ENCODE measurements around the gene IL3RA.
"Not testable (repeated sequence)": the region's sequence is repeated elsewhere in the genome, so short reads cannot be mapped to it uniquely, and the experiment has no call there.

The IL3RA gene

DNA sequence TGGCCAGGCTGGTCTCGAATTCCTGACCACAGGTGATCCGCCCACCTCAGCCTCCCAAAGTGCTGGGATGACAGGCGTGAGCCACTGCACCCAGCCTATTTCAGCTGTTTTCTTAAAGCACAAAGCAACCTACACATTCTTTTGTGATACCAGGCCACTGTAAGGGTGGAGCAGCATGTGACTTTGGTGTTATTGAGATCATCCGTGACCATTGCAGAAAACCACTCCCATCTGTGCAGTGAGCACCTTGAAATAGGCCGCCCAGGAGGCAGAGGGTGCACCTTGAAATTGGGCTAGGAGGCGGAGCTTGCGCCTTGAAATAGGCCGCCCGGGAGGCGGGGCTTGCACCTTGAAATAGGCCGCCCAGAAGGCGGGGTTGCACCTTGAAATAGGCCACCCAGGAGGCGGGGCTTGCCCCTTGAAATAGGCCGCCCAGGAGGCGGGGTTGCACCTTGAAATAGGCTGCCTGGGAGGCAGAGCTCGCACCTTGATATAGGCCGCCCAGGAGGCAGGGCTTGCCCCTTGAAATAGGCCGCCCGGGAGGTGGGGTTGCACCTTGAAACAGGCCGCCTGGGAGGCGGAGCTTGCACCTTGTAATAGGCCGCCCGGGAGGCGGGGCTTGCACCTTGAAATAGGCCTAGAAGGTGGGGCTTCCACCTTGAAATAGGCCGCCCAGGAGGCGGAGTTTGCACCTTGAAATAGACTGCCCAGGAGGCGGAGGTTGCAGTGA, 64.3 kb downstream of the IL3RA start:
- DNase-seq = no peak

DNA sequence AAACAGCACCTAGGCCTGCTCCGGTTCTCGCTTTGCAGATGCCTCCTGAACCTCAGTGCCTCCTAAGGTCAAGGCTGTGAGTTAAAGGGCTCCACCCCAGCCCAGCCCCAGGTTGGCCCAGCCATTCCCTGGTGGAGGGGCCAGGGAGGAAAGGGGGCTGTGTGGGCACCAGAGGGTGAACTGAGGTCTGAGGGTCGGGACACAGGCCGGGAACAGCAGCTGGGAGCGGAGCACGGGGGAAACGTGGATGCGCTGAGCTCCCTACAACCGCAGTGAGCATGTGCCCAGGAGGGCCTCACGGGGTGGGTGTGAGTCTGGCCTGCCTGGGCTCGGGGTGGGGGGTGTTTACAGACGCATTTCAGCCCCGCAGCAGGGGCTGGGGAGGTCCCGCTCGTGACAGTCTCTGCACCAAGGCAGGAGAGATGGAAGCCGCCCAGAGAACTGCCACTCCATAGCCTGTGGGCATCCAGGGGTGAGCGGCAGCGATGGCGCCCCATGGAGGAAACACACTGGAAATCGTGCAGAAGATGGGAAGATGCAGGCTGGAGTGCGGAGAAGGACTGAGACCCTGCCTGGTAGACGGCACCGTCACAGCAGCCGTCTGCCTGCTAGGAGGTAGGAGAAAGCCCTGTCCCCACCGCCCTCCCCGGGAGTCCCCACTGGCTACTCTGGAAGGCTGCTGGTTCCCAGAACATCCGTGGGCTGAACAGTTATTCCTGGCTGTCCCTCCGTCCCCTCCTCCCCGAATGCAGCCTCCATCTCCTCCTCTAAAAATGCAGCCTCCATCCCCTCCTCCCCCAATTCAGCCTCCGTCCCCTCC, 65.2 kb downstream of the IL3RA start:
- no peak for DNase-seq

DNA sequence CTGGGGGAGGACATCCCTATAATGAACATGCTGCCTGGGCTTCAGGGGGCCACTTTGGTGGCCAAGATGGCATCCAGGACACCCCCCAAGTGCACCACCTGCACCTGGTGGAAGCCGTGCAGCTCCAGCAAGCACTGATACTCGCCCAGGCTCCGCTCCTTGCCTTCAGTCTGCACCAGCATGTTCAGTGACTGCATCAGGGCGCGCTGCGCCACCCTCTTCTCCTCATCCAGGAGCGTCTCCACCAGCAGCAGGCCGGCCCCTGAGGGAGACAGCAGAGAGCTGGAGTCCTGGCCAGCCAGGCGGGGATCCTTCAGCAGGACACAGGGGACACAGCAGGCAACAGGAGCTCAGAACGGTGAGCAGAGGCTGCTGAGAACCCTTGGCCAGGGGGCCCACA, 66.6 kb downstream of the IL3RA start:
- no peak for DNase-seq

DNA sequence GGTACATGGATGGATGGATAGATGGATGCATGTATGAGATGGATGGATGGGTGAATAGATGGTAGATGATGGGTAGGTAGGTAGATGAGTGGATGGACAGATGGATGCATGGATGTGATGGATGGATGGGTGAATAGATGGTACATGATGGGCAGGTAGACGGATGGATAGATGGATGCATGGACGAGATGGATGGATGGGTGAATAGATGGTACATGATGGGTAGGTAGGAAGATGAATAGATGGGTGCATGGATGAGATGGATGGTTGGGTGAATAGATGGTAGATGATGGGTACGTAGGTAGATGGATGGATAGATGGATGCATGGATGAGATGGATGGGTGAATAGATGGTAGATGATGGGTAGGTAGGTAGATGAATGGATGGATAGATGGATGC, 67.3 kb downstream of the IL3RA start:
- not testable (repeated sequence) for DNase-seq

DNA sequence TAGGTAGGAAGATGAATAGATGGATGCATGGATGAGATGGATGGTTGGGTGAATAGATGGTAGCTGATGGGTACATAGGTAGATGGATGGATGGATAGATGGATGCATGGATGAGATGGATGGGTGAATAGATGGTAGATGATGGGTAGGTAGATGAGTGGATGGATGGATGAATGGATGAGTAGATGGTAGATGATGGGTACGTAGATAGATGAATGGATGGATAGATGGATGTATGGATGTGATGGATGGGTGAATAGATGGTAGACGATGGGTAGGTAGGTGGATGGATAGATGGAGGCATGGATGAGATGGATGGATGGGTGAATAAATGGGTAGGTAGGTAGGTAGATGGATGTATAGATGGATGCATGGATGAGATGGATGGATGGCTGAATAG, 69.2 kb downstream of the IL3RA start:
- DNase-seq = not testable (repeated sequence)

DNA sequence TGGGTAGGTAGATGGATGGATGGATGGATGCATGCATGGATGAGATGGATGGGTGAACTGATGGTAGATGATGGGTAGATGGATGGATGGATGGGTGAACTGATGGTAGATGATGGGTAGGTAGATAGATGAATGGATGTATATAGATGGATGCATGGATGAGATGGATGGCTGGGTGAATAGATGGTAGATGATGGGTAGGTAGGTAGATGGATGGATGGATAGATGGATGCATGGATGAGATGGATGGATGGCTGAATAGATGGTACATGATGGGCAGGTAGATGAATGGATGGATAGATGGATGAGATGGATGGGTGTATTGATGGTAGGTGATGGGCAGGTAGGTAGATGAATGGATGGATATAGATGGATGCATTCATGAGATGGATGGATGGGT, 70.5 kb downstream of the IL3RA start:
- DNase-seq = no peak

DNA sequence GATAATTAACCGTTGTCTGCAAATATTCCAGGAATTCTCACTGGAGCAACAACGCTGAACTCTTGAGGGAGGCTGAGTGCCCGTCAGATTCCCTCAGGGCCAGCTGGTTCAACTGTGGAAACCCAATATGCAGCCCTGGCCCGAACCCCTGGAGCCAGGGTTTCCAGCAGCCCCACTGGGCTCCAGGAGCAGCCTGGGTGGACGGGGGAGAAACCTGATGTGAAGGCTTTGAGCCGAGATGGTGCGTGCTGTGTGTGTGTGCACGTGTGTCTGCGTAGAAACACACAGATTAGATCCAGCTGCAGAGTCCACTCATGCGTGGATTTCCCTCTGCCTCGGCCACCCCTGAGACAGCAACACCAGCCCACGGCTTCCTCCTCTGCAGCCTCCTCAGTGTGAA, 74.7 kb downstream of the IL3RA start:
- DNase-seq = peak; percentile 18

DNA sequence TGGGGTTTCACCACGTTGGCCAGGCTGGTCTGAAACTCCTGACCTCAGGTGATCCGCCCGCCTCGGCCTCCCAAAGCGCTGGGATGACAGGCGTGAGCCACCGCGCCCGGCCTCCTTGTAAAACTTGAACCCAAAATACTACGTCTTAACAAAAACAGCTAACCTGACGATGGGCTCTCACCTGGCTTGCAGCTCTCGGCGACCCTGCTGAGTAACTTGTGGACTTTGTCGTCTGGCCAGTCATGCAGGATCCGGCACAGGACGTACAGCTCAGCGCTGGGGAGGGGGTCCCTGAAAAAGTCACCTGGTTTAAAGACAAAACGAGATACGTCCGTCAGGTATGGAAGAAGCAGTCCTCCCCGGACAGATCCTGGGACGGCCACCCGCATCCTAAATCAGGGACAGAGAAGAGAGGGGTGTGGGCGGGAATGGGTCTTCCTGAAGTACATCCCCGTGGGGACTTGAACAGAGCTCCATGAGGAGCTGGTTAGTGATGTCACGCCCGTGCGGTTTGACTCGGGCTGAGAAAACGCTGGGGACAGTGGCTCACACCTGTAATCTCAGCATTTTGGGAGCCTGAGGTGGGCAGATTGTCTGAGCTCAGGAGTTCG, 76.1 kb downstream of the IL3RA start:
- no peak for DNase-seq

DNA sequence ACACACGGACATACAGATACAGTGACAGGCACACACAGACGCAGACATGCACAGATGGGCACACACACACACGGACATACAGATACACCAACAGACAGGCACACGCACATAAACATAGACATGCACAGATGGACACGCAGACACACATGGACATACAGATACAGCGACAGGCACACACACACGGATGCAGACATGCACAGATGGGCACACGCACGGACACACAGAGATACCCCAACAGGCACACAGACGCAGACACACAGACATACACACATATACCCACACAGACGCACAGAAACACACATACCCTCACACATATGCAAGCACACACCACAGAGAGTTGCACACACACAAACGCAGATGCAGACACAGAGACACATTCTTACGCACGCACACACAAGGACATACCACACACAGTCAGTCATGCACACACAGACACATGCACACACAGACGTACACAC, 79.8 kb downstream of the IL3RA start:
- DNase-seq = peak; percentile 1

DNA sequence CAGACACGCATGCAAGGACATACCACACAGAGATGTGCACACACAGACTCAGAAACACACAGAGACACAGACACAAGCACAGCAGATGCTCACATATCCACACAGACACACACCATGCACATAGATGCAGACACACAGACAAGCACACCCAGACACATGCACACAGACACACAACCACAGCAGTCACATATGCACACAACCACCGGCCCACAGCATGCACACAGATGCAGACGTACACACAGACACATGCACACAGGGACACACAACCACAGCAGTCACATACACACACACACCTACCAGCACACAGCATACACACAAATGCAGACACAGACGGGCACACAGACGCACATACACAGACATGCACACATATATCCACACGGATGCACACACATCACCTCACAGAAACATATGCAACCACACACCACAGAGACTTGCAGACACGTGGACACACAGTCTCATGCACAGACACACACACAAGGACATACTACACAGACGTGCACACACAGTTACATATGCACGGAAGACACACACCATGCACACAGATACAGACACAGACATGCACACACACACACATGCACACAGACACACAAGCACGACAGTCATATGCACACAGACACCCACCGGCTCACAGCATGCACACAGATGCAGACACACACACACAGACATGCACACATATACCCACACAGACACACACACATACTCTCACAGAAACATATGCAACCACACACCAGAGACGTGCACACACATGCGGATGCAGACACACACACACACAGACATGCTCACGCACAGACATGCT, 80.6 kb downstream of the IL3RA start:
- DNase-seq = peak; percentile 18

DNA sequence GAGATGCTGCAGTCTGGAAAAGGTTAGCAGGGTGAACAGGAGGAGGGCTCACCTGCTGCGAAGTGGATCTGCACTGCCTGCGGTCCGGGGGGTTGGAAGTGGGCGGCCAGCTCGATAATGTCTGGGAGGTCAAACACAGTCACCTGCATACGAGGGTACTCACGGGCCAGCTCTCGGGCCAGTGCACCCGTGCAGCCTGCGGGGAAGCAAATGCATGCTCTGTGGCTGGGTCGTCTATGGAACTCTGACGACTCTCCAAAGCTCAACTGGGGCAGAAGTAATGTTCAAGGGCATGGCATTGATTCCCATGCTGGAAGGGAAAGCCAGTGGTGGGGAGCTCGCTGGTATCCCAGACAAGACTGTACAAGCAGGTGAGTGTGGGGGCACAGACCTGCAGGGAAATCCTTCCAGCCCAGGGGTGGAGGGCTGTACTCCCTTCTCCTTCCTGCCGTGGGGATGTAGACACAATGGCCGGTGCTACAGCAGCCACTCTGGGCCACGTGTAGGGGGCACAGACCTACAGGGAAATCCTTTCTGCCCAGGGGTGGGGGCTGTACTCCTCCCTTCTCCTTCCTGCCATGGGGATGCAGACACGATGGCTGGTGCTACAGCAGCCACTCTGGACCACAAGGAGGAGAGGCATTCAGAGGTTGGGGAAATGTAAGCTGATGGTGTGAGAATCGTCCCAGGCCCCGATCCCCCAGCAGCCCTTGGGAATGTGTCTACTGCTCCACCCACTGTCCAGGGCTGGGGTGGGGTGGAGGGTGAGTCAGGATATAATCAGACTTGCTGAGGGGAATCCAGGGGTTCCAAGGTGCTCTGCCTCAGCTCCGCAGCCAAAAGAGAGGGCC, 81.6 kb downstream of the IL3RA start:
- DNase-seq = peak; percentile 25

DNA sequence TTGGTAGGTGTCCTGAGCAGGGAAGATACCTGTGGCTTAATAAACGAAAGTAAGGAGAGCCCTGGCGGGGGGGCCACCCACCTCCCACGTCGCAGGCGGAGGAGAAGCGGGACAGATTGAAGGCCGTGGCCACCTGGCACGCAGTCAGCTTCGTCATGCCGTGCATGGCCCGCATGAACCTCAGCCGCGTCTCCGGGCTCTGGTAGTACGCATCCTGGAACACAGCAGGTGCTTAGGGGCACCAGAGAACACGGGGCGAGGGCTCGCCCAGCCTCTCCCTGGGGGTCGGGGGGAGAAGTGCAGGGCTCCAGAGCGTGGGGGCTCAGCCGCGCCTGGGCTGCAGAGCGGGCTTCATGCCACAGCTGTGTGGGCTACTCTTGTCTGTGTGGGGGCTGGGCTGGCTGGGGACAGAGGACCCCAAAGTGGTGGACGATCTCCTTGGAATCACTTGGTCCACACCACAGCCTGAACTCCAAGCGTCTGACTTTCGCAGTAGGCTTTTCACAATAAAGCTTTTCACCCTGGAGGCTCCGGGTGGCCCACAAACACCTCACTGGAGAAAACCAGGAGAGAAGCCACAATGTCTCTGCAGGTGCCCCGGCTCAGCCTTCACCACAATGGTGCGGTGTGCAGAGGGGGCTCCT, 82.4 kb downstream of the IL3RA start:
- peak; percentile 30 for DNase-seq

DNA sequence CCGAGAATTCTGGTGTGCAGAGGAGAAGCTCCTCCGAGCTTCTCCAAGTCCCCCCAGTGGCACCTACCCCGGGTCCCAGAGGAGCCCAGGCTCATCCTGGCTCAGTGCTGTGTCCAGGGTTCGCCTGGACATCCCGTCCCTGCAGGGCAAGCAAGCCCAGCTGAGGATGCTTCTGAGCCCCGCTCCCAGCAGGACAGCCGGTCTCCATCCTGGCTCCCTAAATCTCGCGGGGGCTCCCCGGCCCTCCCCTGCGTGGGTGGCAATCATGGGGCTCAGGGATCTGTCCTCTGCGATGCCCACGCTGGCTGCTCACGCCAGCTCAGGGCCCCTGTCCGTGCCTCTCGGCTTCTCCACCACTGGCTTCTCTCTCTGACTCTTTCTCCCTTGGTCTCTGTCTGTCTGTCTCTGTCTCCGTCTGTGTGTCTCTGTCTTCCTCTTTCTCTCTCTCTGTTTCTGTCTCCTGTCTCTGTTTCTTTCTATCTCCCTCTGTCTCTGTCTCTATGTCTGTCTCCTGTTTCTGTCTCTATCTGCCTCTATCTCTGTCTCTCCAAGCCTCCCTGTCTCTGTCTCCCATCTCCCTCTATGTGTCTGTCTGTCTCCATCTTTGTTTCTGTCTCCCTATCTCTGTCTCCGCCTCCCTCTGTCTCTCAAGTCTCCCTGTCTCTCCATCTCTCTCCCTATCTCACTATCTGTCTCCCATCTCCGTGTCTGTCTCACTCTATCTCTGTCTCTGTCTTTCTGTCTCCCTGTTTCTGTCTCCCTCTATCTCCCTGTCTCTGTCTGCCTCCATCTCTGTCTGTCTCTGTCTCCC, 83.2 kb downstream of the IL3RA start:
- DNase-seq = peak; percentile 26

DNA sequence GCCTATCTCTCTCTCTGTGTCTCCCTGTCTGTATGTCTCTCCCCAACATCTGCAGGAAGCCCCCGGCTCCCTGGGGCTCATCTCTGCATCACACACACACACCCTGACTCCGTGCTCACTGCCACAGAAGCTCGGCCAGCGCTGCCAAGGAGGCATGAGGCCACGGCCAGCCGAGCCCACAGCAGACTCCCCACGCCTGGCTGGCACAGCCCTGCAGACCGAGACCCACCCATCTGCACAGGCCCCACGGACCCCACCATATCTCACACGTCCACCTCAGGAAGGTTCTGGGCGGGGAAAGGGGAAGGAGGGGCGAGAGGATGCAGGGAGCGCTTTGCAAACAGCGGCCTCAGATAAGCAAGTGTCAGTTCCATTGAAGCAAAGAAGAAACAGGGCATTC, 83.8 kb downstream of the IL3RA start:
- no peak for DNase-seq

DNA sequence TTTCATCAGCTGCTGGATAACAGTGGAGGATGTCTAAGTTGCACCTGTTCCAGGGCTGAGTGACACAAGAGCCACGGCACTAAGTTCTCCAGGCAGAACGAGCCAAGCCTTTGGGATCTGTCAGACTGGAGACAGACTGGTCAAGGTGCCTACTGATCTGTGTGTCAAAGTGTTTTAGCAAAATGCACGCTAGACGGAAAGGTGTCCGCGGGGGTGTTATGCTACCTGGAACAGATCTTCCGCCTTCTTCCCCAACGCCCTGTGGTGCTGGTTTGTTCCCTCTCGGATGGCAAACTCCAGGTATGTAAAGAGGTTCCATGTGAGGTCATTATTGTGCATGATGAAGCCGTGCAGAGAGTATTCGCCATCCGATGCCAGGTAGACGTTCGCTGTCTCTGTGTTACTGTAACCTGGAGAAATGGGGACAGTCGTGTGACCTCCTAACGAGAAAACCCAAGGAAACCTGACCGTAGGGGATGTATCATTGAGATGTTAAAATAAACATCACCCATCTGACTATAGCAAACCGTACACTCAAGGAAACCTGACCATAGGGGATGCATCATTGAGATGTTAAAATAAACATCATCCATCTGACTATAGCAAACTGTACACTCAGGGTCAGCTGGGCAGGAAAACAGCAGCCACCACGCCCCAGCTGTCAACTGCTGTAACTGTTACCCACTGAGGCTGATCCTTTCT, 85.0 kb downstream of the IL3RA start:
- DNase-seq = no peak

DNA sequence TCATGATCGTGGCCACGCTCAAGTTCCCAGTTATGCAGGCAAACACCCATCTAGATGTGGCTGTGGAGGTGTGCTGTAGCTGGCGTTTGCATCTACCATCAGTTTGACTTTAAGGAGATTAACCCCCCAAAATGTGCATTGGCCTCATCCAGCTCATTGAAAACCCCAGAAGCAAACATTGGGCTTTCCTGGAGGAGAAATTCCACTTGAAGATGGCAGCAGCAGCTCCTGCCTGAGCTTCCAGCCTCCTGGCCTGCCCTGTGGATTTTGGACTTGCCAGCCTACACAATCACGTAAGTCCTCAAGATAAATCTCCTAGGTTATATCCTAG, 85.5 kb downstream of the IL3RA start:
- no peak for DNase-seq

DNA sequence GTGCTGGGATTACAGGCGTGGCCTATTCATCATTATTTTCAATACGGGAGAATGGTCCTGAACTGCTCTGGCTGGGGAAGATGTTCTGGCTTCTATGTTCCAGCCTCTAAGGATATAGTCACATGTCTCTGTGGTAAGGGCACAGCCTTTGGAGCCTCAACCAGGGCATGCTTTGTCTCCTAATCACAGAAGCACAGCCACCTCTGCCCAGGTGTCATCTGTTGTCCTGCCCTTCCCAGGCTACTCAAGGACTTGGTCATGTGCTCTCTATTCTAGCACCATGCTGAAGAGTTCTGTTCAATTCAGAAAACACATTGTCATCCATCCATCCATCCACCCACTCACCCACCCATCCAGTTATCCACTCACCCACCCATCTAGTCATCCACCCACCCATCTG, 86.6 kb downstream of the IL3RA start:
- DNase-seq = no peak

DNA sequence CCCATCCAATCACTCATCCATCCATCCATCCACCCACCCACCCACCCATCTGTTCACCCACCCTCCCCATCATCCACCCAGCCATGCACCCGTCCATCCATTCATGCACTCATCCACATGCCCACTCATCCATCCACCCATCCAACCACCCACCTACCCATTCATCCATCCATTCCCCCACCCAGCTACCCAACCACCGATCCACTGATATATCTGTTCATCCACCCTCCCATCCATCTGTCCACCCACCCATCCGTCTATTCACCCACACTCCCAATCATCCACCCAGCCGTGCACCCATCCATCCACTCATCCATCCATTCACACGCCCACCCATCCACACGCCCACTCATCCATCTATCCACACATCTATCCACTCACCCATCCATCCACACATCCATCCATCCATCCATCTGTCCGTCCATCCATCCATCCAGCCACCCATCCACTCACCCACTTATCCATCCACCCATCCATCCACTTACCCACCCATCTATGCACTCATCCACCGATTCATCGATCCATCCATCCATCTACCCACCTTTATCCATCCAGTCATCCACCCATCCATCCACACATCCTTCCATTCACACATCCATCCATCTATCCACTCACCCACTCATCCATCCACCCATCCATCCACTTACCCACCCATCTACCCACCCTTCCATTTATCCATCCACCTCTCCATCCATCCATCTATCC, 87.7 kb downstream of the IL3RA start:
- no peak for DNase-seq

DNA sequence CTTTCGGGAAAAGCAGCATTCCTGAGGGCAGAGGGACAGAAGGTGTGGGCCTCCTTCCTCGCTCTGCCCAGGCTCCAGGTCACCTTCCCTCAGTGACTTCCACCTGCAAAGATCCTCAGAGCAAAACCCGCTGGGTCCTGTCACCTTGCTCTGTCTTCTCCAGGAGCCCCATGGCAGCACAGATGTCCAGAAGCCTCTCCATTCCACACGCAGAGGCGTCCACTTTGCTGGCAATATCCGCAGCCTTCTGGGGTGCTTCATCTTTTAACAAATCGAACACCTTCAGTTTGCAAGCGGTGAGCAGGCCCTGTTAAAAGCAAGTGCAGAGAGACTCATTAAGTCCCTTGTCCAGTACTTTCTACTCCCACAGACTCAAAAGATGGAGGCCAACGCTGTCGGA, 88.8 kb downstream of the IL3RA start:
- no peak for DNase-seq

DNA sequence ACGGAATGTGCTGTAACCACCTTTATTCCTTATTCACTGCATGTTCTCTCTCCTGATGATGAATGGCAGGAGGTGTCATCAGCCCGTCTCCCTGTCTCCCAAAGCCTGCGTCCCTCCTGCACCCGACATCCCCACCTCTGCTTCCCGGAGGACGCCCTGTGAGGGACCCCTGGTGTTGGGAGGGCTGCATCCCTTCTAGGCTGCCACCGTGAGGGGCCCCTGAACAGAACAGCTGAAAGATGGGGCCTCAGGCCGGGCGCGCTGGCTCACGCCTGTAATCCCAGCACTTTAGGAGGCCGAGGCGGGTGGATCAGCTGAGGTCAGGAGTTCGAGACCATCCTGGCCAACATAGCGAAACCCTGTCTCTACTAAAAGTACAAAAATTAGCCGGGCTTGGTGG, 89.7 kb downstream of the IL3RA start:
- DNase-seq = not testable (repeated sequence)

Measured in activated CD4-positive, CD25-positive, alpha-beta regulatory T cell treated with anti-CD3 and anti-CD28 coated beads, Interleukin-2, amount 50 U/mL, for 72 hours (primary cell).